HUDEP-2 (cell line): Measurements from ENCODE around the gene LPP.
"Not testable (repeated sequence)": the region's sequence is repeated elsewhere in the genome, so short reads cannot be mapped to it uniquely, and the experiment has no call there.

ENCODE experiments used
- DNase-seq, 76 experiments: peaks; one replicate each; lab custom pipeline; 2025; ENCODE audit not compliant: unreplicated experiment in 76 of 76; lab: John Stamatoyannopoulos, UW

Gene LPP

DNA sequence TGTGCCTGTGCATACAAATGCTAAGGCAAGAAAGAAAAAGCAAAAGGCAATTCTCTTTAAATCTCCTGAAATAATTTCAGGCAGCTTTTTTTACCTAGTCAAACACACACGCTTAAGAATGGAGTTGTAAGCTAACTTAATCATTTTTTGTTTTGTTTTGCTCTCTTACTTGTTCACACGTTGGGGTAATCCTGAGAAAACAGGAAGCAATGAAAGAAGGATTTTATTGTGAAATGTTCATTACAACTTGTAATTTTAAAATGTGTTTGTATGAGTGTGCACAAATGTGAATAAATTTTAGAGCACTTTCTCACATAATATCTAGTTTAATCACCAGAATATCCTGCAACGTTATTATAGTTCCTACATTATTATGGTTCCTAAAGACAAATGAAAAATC, 263.8 kb downstream of the LPP start:
- no peak for DNase-seq

DNA sequence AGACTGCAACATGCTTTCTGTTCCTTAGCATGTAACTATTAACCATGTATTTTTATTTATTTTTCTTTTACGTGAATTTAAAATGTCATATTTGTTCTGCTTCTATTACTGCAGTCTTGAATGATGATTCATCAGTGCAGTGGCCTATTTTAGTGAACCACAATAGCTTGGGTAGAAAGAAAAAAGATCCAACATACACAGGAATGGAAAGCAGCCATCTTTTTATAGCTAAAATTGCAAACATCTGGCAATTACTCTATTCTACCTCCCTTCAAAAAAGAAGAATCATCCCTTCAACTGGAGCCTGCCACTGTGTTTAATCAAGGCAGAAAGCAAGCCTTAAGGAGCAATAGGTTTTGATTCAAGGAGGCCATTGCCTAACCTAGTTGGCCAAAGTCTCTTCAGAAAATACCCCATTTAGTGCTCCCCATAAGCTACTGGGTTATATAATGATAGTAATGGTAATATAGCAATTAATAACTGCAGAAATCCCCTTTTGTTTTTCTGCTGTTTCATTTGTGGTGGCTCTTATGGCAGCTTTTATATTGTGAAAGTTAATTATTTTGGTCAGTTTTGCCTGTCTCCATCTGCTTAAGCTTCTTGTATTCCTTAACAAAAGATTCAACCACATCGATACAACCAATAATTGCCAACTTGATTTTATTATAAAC, 267.3 kb downstream of the LPP start:
- DNase-seq: no peak

DNA sequence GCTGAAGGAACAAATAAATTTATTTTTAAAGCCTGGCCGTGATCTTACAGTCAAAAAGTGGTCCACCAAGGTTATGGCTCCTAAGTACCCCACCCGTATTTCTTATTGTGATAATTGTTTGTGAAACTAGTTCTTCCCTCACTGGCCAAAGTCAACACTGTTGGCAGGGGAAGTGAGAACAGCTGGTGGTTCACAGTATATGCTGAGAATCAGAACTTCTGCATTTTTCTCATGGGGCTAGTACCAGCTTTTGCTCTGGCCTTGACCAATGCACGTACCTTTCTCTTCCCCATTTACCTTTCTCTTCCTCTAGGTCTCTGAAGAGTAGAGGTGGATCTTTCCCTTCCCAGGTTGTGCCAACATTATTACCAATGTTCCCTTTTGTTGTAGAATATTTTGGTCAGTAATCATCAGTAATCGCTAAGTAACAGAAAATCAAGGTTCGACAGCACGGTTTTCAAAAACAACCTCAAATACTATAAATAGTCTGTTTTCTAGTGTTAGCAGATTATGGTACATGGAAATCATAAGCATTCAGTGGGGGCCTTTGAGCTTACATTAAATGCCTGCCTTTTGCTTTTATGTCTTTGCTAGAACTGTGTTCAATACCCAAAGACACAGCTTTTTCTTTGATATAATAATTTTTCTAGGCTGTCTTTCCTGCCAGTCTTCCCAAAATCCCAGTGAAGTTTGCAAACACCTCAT, 268.0 kb downstream of the LPP start:
- no peak for DNase-seq

- DNase-seq: not testable (repeated sequence)
Observed at GRCh38 chr3:188427981-188428380, 274.0 kb downstream of the LPP start.

DNA sequence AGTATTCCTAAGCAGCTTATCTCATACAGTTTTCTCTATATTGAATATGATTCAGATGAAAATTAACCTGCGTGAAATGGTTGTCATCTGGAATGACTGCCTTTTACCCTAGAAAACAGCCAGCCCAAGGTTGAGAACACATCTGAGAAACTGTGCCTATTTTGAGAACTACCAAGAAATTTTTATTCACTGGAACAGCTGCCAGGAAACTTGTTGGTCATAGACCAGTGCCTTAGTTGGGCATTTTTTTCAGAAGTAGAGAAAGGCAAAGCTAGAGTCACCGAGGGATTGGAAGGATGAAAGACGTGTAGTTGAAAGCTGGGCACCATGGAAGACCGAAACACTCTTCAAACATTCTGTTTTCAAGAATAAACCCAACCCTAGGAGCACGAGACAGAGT, 277.1 kb downstream of the LPP start:
- DNase-seq: no peak

GRCh38 chr3:188431553-188431952, 277.6 kb downstream of the LPP start:
- DNase-seq: no peak

- DNase-seq: no peak
Observed at GRCh38 chr3:188432802-188433520, 279.0 kb downstream of the LPP start.

DNA sequence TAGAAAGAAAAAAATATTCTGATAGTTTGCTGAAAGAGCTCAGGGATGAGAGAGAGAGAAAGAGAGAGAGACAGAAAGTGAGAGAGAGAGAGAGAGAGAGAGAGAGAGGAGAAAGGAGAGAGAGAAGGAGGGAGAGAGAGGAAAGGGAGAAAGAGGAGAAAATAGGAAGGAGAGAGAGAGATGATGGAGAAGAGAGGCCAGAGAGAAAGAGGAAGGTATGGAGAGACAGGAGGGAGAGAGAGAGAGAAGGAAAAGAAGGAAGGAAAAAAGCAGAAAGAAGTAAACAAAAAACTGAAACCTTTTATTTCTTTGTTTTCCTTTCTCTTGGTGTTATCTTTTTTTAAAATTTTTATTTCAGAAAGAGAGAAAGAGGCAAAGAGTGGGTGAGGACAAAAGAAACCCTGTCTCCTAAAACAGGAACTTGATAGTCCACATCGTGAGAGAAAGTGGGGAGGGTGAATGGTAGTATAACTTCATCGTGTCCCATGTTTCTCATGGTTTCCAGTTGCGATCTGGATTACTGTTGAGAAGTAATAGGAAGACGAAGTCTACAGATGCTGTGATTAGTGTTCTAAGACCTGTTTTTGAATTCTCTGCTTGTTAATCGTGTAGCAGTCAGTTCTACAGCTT, 279.7 kb downstream of the LPP start:
- no peak for DNase-seq

GRCh38 chr3:188434594-188434993, 280.6 kb downstream of the LPP start:
- DNase-seq: no peak

DNA sequence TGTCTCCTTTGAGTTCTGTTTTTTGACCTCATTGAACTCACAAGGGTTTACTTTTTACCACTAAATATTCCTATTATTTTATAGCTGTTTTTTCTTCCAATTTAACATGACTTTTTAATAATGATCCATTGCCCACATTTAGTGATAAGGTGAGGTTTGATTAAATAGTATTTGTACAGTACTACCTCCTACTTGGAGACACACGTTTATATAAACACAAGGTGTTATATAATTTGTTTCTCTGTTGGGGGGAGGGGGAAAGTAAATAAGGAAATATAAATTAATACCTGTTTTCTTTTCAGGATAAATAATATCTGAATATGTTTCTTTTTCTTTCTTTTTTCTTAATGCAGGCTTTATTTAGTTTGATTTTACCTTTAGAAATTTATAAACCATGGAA, 281.3 kb downstream of the LPP start:
- no peak for DNase-seq

DNA sequence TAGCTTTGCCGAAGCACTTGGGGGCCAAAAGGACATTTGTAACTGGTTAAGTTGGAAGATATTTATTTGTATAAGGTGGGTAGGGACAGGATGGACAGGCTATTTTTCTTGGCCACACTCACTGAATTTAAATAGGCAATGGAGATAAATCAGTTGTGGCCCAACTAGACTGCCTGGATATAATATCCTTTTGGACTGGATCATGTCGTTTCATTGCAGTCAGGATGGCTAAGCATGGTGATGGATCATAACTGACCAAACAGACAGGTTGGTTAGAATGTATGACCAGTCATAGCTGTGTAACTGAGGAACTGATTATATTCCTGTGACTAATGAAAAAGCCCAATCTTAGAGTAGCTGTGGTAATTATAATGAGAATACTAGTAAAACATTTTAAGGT, 284.0 kb downstream of the LPP start:
- no peak for DNase-seq

DNA sequence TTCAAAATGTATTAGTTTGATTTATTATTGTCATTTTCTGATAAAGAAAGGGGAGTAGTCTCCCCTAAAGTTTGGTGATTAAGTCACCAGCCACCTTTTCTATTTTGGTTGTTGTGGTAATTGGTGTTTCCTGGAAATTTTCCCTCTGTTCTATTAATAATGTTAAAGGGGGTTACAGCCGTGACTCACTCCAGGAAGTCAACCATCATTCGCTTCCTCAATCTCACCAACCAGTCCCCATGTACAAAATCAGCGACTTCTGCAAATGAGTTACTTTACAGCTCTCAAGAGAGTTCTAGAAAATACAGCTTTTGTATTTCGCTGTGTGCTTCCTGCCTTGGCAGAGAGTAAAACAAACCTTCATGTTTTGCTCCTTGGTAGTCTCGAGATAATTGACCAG, 285.1 kb downstream of the LPP start:
- no peak for DNase-seq

DNA sequence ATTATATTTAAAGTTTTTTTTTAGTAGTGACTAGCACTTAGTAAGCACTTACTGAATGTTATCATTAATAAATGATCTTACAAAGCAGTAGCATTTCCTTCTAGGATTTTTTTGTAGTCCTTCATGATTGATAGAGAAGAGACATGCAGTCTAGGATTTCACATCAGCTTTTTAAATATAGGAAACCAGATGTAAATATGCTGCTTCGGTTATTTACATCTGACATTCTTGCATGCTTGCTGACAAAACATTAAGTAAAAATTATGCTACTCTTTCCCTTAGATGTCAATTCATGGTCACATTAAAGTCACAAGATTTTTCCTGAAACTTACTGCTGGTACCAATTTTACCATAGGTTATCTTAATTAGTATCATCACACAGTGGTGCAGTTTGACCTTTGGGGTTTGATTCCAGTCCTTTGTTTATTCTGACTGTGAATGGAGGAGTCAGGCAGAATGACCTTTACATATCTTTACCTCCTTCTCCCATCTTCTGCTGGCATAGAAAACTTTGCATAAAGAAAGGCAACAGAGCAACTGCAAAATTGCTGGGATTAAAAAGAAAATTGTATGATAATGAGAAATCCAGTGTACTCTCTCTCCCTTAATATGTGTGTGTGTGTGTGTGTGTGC, 286.5 kb downstream of the LPP start:
- DNase-seq: no peak

DNA sequence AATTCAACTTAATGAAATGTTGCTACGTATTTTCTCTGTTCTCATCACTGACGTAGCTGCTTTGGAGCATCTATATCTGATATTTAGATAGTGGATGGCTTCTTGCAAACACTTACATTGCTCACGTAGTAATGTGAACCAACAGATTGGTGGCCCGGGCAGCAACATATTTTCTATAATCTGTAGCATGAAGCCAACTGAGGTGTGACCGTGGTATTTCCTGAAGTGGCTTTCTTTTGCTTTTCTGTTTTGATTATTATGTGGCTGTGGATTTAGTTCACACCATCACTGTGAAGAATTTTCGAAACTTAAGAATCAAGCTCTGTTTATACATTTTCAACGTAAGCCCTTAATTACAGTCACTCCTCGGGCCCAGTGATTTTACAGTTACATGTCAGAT, 288.5 kb downstream of the LPP start:
- no peak for DNase-seq

DNA sequence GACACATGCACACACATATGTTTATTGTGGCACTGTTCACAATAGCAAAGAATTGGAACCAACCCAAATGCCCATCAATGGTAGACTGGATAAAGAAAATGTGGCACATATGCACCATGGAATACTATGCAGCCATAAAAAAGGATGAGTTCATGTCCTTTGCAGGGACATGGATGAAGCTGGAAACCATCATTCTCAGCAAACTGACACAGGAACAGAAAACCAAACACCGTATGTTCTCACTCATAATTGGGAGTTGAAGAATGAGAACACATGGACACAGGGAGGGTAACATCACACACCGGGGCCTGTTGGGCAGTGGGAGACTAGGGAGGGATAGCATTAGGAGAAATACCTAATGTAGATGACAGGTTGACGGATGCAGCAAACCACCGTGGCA, 291.2 kb downstream of the LPP start:
- DNase-seq: not testable (repeated sequence)

GRCh38 chr3:188446014-188446413, 292.1 kb downstream of the LPP start:
- no peak for DNase-seq

- no peak for DNase-seq
Observed at GRCh38 chr3:188446766-188447165, 292.8 kb downstream of the LPP start.

GRCh38 chr3:188448813-188449212, 294.9 kb downstream of the LPP start:
- no peak for DNase-seq

DNA sequence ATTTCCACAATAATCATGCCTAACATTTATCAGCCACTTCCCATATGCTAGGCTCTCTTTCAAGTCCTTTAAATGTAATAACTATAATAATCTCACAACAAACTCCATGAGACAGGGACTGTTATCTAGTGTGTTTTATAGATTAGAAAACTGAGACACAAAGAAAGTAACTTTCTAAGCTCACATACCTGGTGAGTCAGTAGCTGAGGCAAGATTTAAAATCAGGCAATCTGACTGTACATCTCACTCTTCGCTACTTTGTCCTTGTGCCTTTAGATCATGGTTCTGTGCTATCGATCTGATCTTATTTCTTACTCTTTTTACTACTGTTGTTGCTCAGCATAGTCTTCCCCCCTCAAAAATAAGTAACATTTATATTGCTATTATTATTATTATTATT, 295.5 kb downstream of the LPP start:
- DNase-seq: no peak

- no peak for DNase-seq
Observed at GRCh38 chr3:188452158-188452772, 298.3 kb downstream of the LPP start.
